Esophagus muscularis mucosa (tissue), 4 donors: ENCODE measurements around the gene DTX1.

Source experiments
- CTCF ChIP-seq, 3 experiments: fragments of 200-600 bp in 2 of 3; fragments of 450-650 bp in 1 of 3; sonication (generic) in 2 of 3; IDR thresholded peaks; one replicate each; pipeline ENCODE4 v1.5.1; 2017 to 2019; ENCODE audit warnings: antibody characterized with exemption in 3 of 3, mild to moderate bottlenecking in 2 of 3, moderate library complexity in 1 of 3
- EP300 ChIP-seq: sonication (generic); formaldehyde crosslinking; IDR thresholded peaks from one replicate; pipeline ENCODE4 v1.6.1; 2017; ENCODE audit warnings: antibody characterized with exemption
- POLR2A ChIP-seq: fragments of 450-650 bp; IDR thresholded peaks from one replicate; pipeline ENCODE4 v1.6.1; 2017; ENCODE audit warnings: antibody characterized with exemption, moderate library complexity, mild to moderate bottlenecking, low read depth
- POLR2AphosphoS5 ChIP-seq, 2 donors: sonication (generic); formaldehyde crosslinking; IDR thresholded peaks; one replicate each; pipeline ENCODE4 v1.6.1; 2017; ENCODE audit warnings: antibody characterized with exemption in 2 of 2

- TF ChIP-seq POLR2AphosphoS5 (IDR thresholded peaks at IDR 0.05) (no peak), POLR2A (no peak), CTCF (IDR thresholded peaks at IDR 0.05) (no peak), EP300 (no peak)
Observed at GRCh38 chr12:113092607-113093408, 36.3 kb downstream of the DTX1 start.
